Gastrocnemius medialis (tissue), 4 donors: ENCODE results near the gene EPS8L1. TPM values are rescaled to one million over a fixed set of nuclear protein-coding genes. Genes with fewer than 3 reads are reported as not detected.

ENCODE experiments used
- ATAC-seq, 2 donors: fragments of 150-250 bp; one replicate each; pipeline ENCODE4 v1.9.1; 2016
- DNase-seq, 2 donors: peaks; one replicate each; pipeline ENCODE4 v3.0.0-alpha.2; 2019
- H3K27ac ChIP-seq, 4 donors: fragments of 200-600 bp; sonication (generic); 1 replicate in 1 of 4; 2 replicates in 3 of 4; pipeline ENCODE4 v1.5.1; 2016 to 2018; ENCODE audit warnings: mild to moderate bottlenecking in 2 of 4, moderate library complexity in 1 of 4
- H3K27me3 ChIP-seq, 3 donors: fragments of 200-600 bp; sonication (generic) in 2 of 3; 1 replicate in 1 of 3; 2 replicates in 2 of 3; pipeline versions ENCODE4 v1.5.1 to v1.6.0; 2016 to 2019; ENCODE audit warnings: mild to moderate bottlenecking in 1 of 3, moderate library complexity in 1 of 3
- H3K36me3 ChIP-seq, 2 donors: fragments of 200-600 bp; sonication (generic) in 1 of 2; one replicate each; pipeline ENCODE4 v1.5.1; 2017 to 2018
- H3K4me1 ChIP-seq, 2 donors: fragments of 200-600 bp; sonication (generic) in 1 of 2; one replicate each; pipeline ENCODE4 v1.5.1; 2016 to 2017; ENCODE audit warnings: mild to moderate bottlenecking in 2 of 2
- H3K4me3 ChIP-seq, 4 donors: fragments of 200-600 bp; sonication (generic) in 3 of 4; 1 replicate in 1 of 4; 2 replicates in 3 of 4; pipeline ENCODE4 v1.5.1; 2016 to 2019; ENCODE audit warnings: mild to moderate bottlenecking in 2 of 4
- H3K9me3 ChIP-seq, 3 donors: fragments of 200-600 bp; sonication (generic) in 2 of 3; 1 replicate in 1 of 3; 2 replicates in 2 of 3; pipeline ENCODE4 v1.5.1; 2016 to 2019
- POLR2A ChIP-seq, 2 donors: fragments of 450-650 bp; IDR thresholded peaks; one replicate each; pipeline ENCODE4 v1.6.1; 2017; ENCODE audit warnings: antibody characterized with exemption in 2 of 2, mild to moderate bottlenecking in 2 of 2, moderate library complexity in 2 of 2
- in situ Hi-C, 4 donors: fragments of 200-750 bp; cut with MboI; loops; one replicate each; pipeline versions ENCODE4 v1.15.0 to v1.8.0; 2017; ENCODE audit warnings: low sequenced_read_pairs in 4 of 4
- intact Hi-C: fragments of 100-400 bp; cut with DNase I; formaldehyde crosslinking; loops from one replicate; pipeline ENCODE4 v1.15.1; 2023; ENCODE audit warnings: low total_unique reads
- total RNA-seq, 4 donors: library from RNA; depleted of rRNA; stranded (reverse); fragments of >200 nt; gene quantifications; one replicate each; pipeline versions ENCODE4 v1.1.0 to v1.2.3, GENCODE V29; 2016
- TF ChIP-seq, protein P1 (sequence below), 5 experiments: fragments of 450-650 bp in 3 of 5; fragments of 200-600 bp in 2 of 5; sonication (generic) in 2 of 5; IDR thresholded peaks in 4 of 5; conservative IDR thresholded peaks in 1 of 5; 1 replicate in 4 of 5; 2 replicates in 1 of 5; pipeline ENCODE4 v1.5.1; 2016 to 2019; ENCODE audit warnings: antibody characterized with exemption in 5 of 5, mild to moderate bottlenecking in 3 of 5, moderate library complexity in 3 of 5

The EPS8L1 gene
- total RNA-seq, 4 donors from 2014 or later: 0.25 to 2.4 (median 1.3) TPM

DNA sequence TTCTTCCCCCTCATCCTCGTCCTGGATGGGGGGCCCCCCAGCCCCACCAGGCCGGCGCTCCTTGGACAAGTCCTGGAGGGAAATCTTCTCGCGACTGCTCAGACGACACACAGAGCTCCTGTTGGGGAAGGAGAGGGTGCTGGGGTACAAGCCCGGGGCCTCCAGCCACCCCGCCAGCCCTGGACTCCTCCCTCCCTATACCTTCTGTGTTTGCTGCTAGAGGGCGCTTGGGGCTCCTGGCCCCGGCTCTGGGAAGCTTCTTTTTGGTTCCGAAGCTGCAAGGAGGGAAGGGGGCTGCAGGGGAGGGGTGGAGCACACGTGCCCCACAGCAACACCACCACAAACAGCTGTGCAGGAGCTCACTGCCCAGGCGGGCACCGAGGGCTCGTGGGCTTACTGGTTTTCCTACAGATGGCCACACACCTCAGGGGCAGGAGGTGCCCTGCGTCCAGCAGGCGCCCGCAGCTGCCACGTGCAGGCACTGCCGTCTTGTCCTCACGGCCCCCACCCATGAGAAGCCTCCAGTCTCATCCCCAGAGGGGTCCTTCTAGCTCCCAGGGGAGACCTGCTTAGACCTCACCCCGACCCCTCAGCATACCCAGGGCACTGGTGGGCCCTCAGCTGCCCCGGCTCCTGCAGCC is 20.5 kb downstream of the EPS8L1 start:
- Histone ChIP-seq H3K4me3 (no peak overlapping the region), H3K27ac (no peak overlapping the region), H3K4me1 (peaks cover 0 to 10% of the 10 kb centered on the region in 2 donors), H3K27me3 (no peaks in the 10 kb centered on the region), H3K9me3 (no peaks in the 10 kb centered on the region), H3K36me3 (peaks cover 0 to 36% of the 10 kb centered on the region in 2 donors)
- in situ Hi-C loops (no loop called here), intact Hi-C loops (no loop called here)
- no peak for DNase-seq
- no peak for ATAC-seq
- TF ChIP-seq, protein P1, sequence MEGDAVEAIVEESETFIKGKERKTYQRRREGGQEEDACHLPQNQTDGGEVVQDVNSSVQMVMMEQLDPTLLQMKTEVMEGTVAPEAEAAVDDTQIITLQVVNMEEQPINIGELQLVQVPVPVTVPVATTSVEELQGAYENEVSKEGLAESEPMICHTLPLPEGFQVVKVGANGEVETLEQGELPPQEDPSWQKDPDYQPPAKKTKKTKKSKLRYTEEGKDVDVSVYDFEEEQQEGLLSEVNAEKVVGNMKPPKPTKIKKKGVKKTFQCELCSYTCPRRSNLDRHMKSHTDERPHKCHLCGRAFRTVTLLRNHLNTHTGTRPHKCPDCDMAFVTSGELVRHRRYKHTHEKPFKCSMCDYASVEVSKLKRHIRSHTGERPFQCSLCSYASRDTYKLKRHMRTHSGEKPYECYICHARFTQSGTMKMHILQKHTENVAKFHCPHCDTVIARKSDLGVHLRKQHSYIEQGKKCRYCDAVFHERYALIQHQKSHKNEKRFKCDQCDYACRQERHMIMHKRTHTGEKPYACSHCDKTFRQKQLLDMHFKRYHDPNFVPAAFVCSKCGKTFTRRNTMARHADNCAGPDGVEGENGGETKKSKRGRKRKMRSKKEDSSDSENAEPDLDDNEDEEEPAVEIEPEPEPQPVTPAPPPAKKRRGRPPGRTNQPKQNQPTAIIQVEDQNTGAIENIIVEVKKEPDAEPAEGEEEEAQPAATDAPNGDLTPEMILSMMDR (IDR thresholded peaks at IDR 0.05 in 4 of 5, conservative IDR thresholded peaks at IDR 0.05 in 1 of 5): no peak
- TF ChIP-seq POLR2A (IDR thresholded peaks at IDR 0.05): no peak

GRCh38 chr19:55097864-55098715 is 22.4 kb downstream of the EPS8L1 start:
- Histone ChIP-seq H3K4me3 (no peak overlapping the region), H3K9me3 (no peaks in the 10 kb centered on the region), H3K27ac (peak overlapping the region in 2 of 4 donors; percentile 7 to 55), H3K4me1 (peaks cover 0 to 10% of the 10 kb centered on the region in 2 donors), H3K27me3 (no peaks in the 10 kb centered on the region), H3K36me3 (peaks cover 0 to 33% of the 10 kb centered on the region in 2 donors)
- intact Hi-C loops (no loop called here), in situ Hi-C loops (no loop called here)
- ATAC-seq (no peak), DNase-seq (no peak)
- no peak for TF ChIP-seq POLR2A (IDR thresholded peaks at IDR 0.05)
- TF ChIP-seq, protein P1 (IDR thresholded peaks at IDR 0.05 in 4 of 5, conservative IDR thresholded peaks at IDR 0.05 in 1 of 5): no peak

DNA sequence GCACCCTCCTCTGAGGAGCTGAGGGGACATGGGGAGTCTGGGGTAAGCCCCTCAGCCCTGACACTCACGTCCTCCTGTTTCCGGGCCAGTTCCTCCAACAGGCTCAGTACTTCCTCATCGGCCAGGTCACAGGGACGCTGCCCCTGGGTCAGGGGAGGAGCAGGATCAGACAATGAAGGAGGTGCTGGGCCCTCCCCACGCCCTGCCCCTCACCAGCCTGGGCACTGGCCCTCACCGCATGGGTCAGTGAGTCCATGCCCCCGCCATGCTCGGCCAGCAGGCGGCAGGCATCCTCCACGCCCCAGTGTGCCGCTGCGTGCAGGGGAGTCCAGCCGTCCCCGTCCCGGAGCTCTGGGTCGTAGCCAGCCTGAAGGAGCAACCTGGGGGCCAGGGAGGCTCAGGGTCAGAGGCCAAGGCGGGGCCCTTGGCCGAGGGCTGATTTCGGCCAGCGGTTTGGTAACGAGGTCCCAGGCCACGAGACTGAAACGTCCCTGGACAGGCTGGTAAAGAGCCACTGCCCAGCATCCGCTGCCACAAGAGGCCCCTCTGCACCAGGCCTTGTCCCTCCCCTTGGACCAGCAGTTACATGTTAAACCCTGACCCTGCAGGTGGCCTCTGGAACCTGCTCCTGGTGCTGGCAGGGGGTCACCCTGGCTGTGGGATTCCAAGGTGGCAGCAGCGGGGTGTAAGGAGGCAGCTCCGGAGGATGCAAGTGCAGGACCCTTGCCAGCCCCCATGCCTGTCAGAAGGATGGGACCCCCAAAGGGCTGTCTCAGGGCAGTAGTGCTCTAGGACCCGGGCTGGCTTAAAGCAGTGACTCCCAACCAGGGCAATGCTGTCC is 23.3 kb downstream of the EPS8L1 start:
- Histone ChIP-seq H3K27ac (peak overlapping the region; percentile 7 to 66 (median 60)), H3K9me3 (no peaks in the 10 kb centered on the region), H3K4me1 (peaks cover 0 to 10% of the 10 kb centered on the region in 2 donors), H3K36me3 (peaks cover 0 to 39% of the 10 kb centered on the region in 2 donors), H3K27me3 (no peaks in the 10 kb centered on the region), H3K4me3 (no peak overlapping the region)
- TF ChIP-seq, protein P1 (IDR thresholded peaks at IDR 0.05 in 4 of 5, conservative IDR thresholded peaks at IDR 0.05 in 1 of 5): peak in 1 of 5 experiments; percentile 17
- TF ChIP-seq POLR2A (IDR thresholded peaks at IDR 0.05): no peak
- ATAC-seq (no peak), DNase-seq (no peak)
- intact Hi-C loops (no loop called here), in situ Hi-C loops (no loop called here)
